ENCODE data around the gene FBXL16. TPM values are rescaled to one million over a fixed set of nuclear protein-coding genes. Genes with fewer than 3 reads are reported as not detected.

Gene FBXL16
- total RNA-seq, 3 donors from 2014 or later = 2.6 to 4.2 TPM; not detected in 1

- TF ChIP-seq POLR2AphosphoS5 (IDR thresholded peaks at IDR 0.05) = no peak
- no peak for TF ChIP-seq CTCF (IDR thresholded peaks at IDR 0.05)
- no peak for TF ChIP-seq POLR2A (IDR thresholded peaks at IDR 0.05)
- Histone ChIP-seq H3K4me1 (peaks cover 4 to 18% of the 10 kb centered on the region in 2 donors), H3K27me3 (no peaks in the 10 kb centered on the region), H3K36me3 (no peaks in the 10 kb centered on the region), H3K27ac (peak within 1 kb of the TSS in 1 of 2 donors; percentile 40), H3K4me3 (peak within 1 kb of the TSS; percentile 40 to 77 (median 61)), H3K9me3 (no peaks in the 10 kb centered on the region)
- no peak for DNase-seq (ENCODE audit: low spot score in 2 of 2)
- intact Hi-C loops (cut with DNase I; ENCODE audit: low total_unique reads) = no loop called here
These were observed 21.1 kb upstream of the FBXL16 start, which contains the start of the genes CCDC78 and HAGHL for GRCh38 chr16:726438-727290. Gene CCDC78 (minus strand): TSS chr16:726443. CDS start chr16:726367, 76 bp downstream. Gene HAGHL (plus strand): TSS chr16:727106. CDS start chr16:727510, 404 bp downstream.

- Histone ChIP-seq H3K36me3 (no peaks in the 10 kb centered on the region), H3K27ac (no peak overlapping the region), H3K4me1 (peaks cover 7 to 22% of the 10 kb centered on the region in 2 donors), H3K9me3 (no peaks in the 10 kb centered on the region), H3K4me3 (peak overlapping the region in 1 of 3 donors; percentile 77), H3K27me3 (no peaks in the 10 kb centered on the region)
- no peak for DNase-seq (ENCODE audit: low spot score in 2 of 2)
- intact Hi-C loops (cut with DNase I; ENCODE audit: low total_unique reads) = no loop called here
- TF ChIP-seq POLR2AphosphoS5 (IDR thresholded peaks at IDR 0.05) = no peak
- TF ChIP-seq CTCF (IDR thresholded peaks at IDR 0.05) = no peak
- no peak for TF ChIP-seq POLR2A (IDR thresholded peaks at IDR 0.05)
These were observed 20.5 kb upstream of the FBXL16 start for GRCh38 chr16:726188-726437.

- H3K4me3 ChIP-seq = no peak overlapping the region
- TF ChIP-seq POLR2A (IDR thresholded peaks at IDR 0.05) (no peak), POLR2AphosphoS5 (IDR thresholded peaks at IDR 0.05) (no peak), CTCF (IDR thresholded peaks at IDR 0.05) (no peak)
- peaks cover 7 to 22% of the 10 kb centered on the region in 2 donors for H3K4me1 ChIP-seq
- no peaks in the 10 kb centered on the region for H3K36me3 ChIP-seq
- H3K27ac ChIP-seq = no peak overlapping the region
- intact Hi-C loops (cut with DNase I; ENCODE audit: low total_unique reads) = no loop called here
- DNase-seq (ENCODE audit: low spot score in 2 of 2) = no peak
- no peaks in the 10 kb centered on the region for H3K27me3 ChIP-seq
- H3K9me3 ChIP-seq = no peaks in the 10 kb centered on the region
These were observed 20.0 kb upstream of the FBXL16 start for GRCh38 chr16:725463-726187.

GRCh38 chr16:725041-725376 lies 19.4 kb upstream of the FBXL16 start:
- intact Hi-C loops (cut with DNase I; ENCODE audit: low total_unique reads) = no loop called here
- H3K27ac ChIP-seq = no peak overlapping the region
- TF ChIP-seq POLR2AphosphoS5 (IDR thresholded peaks at IDR 0.05) = no peak
- TF ChIP-seq CTCF (IDR thresholded peaks at IDR 0.05) = no peak
- TF ChIP-seq POLR2A (IDR thresholded peaks at IDR 0.05) = no peak
- no peak for DNase-seq (ENCODE audit: low spot score in 2 of 2)
- no peaks in the 10 kb centered on the region for H3K36me3 ChIP-seq
- H3K9me3 ChIP-seq = no peaks in the 10 kb centered on the region
- no peak overlapping the region for H3K4me3 ChIP-seq
- H3K4me1 ChIP-seq = peaks cover 9 to 27% of the 10 kb centered on the region in 2 donors
- H3K27me3 ChIP-seq = no peaks in the 10 kb centered on the region

All from breast epithelium (tissue), 4 donors.